NB4 (cell line): Measurements from ENCODE around the gene TMEM120B.

ENCODE experiments used
- DNase-seq: peaks from one replicate; pipeline ENCODE4 v3.0.0; 2010; ENCODE audit warnings: low read depth
- H3K4me3 ChIP-seq: one replicate; pipeline ENCODE4 v1.5.1; 2011; ENCODE audit warnings: mild to moderate bottlenecking, low read depth, low read length, moderate library complexity
- CTCF ChIP-seq: IDR thresholded peaks from one replicate; pipeline ENCODE4 v1.5.1; 2012; ENCODE audit warnings: low read depth, low read length
- MYC ChIP-seq: IDR thresholded peaks from 2 replicates; pipeline ENCODE4 v1.6.1; 2011; ENCODE audit warnings: low read depth, low read length
- POLR2A ChIP-seq: IDR thresholded peaks from 2 replicates; pipeline ENCODE4 v1.6.1; 2011; ENCODE audit warnings: mild to moderate bottlenecking; ENCODE audit not compliant: insufficient read length; ENCODE audit errors: extremely low read depth
- TF ChIP-seq, protein P1 (sequence below): IDR thresholded peaks from 2 replicates; pipeline ENCODE4 v1.6.1; 2011; ENCODE audit warnings: low read depth, low read length

Gene TMEM120B

GRCh38 chr12:121801595-121802484, 89.3 kb downstream of the TMEM120B start:
- peak overlapping the region; percentile 78 for H3K4me3 ChIP-seq
- TF ChIP-seq, protein P1, sequence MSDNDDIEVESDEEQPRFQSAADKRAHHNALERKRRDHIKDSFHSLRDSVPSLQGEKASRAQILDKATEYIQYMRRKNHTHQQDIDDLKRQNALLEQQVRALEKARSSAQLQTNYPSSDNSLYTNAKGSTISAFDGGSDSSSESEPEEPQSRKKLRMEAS = no peak
- TF ChIP-seq MYC = no peak
- TF ChIP-seq POLR2A = no peak
- TF ChIP-seq CTCF = no peak
- peak; percentile 73 for DNase-seq

DNA sequence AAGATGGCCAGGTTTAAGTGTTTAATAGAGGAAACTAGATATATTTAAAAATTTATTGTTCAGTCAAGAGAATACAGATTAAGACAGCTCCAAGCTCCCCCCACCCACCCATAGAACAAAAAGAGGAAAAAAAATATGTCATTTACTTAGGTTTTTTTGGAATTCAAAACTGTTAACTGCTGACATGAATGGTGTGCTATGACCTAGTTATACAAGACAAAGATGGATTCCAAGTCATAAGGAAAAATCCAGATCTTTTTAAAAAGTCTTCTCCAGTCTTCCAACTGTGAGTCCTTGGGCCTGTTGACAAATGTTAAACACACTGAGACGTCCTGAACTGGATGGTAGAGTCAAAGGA, 89.9 kb downstream of the TMEM120B start:
- TF ChIP-seq CTCF (no peak), MYC (no peak), POLR2A (no peak)
- TF ChIP-seq, protein P1 = peak; percentile 45; the same call in 1 of the 2 replicates
- DNase-seq = no peak
- peak overlapping the region; percentile 78 for H3K4me3 ChIP-seq

- DNase-seq = peak; percentile 99
- peak overlapping the region; percentile 78 for H3K4me3 ChIP-seq
- TF ChIP-seq, protein P1 = peak; percentile 76
- TF ChIP-seq MYC (peak; percentile 91), POLR2A (peak; percentile 78), CTCF (no peak)
Measured at GRCh38 chr12:121802843-121803698, 90.5 kb downstream of the TMEM120B start.

DNA sequence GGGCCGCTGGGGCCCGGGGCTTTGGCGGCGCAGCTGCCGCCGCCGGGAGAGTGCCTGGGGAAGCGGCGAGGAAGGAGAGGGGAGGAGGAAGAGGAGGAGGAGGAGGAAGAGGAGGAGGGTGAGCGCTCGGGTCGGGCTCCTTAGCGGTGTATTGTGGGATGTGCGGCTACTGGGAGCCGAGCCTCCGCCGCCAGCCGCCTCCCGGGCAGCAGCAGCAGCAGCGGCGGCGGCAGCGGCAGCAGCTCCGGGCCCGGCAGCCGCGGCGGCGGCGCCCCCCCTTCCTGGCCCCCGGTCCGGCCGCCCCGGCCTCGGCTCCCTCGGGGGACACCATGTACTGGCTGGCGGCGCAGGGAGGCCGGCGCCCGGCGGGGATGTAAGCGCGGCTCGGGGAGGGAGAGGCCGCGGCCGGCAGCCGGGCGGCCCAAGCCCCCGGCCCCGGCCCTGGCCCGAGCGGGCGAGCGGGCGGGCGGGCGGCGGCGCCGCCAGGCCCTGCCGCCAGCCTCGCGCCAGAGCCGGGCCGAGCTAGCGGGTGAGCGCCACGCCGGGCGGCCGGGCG, 91.4 kb downstream of the TMEM120B start, which contains the start of gene SETD1B:
Gene SETD1B (plus strand): TSS at position 149 of the 556 bp plus-strand sequence. CDS start 729 bp downstream, outside the sequence.
- DNase-seq = peak; percentile 91
- peak; percentile 38 for TF ChIP-seq POLR2A
- TF ChIP-seq, protein P1 = no peak
- peak within 1 kb of the TSS; percentile 78 for H3K4me3 ChIP-seq

- TF ChIP-seq POLR2A (no peak), MYC (peak; percentile 15; the same call in 1 of the 2 replicates)
Measured at GRCh38 chr12:121804417-121805111, 92.0 kb downstream of the TMEM120B start.

More at GRCh38 chr12:121804417-121805111, 92.0 kb downstream of the TMEM120B start:
- peak overlapping the region; percentile 76 for H3K4me3 ChIP-seq
- DNase-seq = peak; percentile 87
